Mesendoderm (in vitro differentiated cells): ENCODE measurements around the gene TECTB.

Experiments
- DNase-seq: peaks from one replicate; pipeline ENCODE4 v3.0.0; 2013
- H2AK5ac ChIP-seq: 2 replicates; pipeline ENCODE4 v1.6.1; 2013; ENCODE audit warnings: low read length, inconsistent platforms
- H2BK120ac ChIP-seq: 2 replicates; pipeline ENCODE4 v1.6.1; 2013; ENCODE audit warnings: low read depth, mild to moderate bottlenecking, low read length, moderate library complexity, mixed read lengths
- H2BK15ac ChIP-seq: replicated peaks from 2 replicates; pipeline ENCODE4 v1.6.1; 2013; ENCODE audit warnings: low read depth, mild to moderate bottlenecking, moderate library complexity
- H2BK5ac ChIP-seq: 2 replicates; pipeline ENCODE4 v1.6.1; 2013; ENCODE audit warnings: low read length, inconsistent platforms
- H3K18ac ChIP-seq: 2 replicates; pipeline ENCODE4 v1.6.1; 2013; ENCODE audit warnings: mild to moderate bottlenecking, low read length, mixed read lengths
- H3K23ac ChIP-seq: one replicate; pipeline ENCODE4 v1.6.1; 2013; ENCODE audit warnings: low read length
- H3K27ac ChIP-seq: 2 replicates; pipeline ENCODE4 v1.5.1; 2013; ENCODE audit warnings: low read depth, mild to moderate bottlenecking, inconsistent platforms, low read length, moderate library complexity
- H3K27me3 ChIP-seq: 2 replicates; pipeline ENCODE4 v1.6.1; 2013; ENCODE audit warnings: low read length, control low read depth, mild to moderate bottlenecking, inconsistent platforms; ENCODE audit not compliant: insufficient read depth, poor library complexity
- H3K36me3 ChIP-seq: 2 replicates; pipeline ENCODE4 v1.6.1; 2013; ENCODE audit warnings: low read length, inconsistent platforms; ENCODE audit not compliant: control insufficient read depth, insufficient read depth
- H3K4ac ChIP-seq: one replicate; pipeline ENCODE4 v1.6.1; 2013; ENCODE audit warnings: low read depth, mild to moderate bottlenecking, low read length, moderate library complexity
- H3K4me1 ChIP-seq: 2 replicates; pipeline ENCODE4 v1.6.1; 2013; ENCODE audit warnings: low read depth, low read length, inconsistent platforms; ENCODE audit not compliant: control insufficient read depth
- H3K4me2 ChIP-seq: 2 replicates; pipeline ENCODE4 v1.6.1; 2013; ENCODE audit warnings: low read length
- H3K4me3 ChIP-seq: 2 replicates; pipeline ENCODE4 v1.5.1; 2013; ENCODE audit warnings: mild to moderate bottlenecking, low read length
- H3K56ac ChIP-seq: one replicate; pipeline ENCODE4 v1.6.1; 2013; ENCODE audit warnings: low read length
- H3K79me1 ChIP-seq: 2 replicates; pipeline ENCODE4 v1.6.1; 2013; ENCODE audit warnings: low read length, inconsistent platforms
- H3K79me2 ChIP-seq: 2 replicates; pipeline ENCODE4 v1.6.1; 2013; ENCODE audit warnings: mild to moderate bottlenecking, low read length; ENCODE audit not compliant: control insufficient read depth, insufficient read depth
- H3K9ac ChIP-seq: 2 replicates; pipeline ENCODE4 v1.6.1; 2013; ENCODE audit warnings: low read length, inconsistent platforms
- H4K5ac ChIP-seq: one replicate; pipeline ENCODE4 v1.6.1; 2013; ENCODE audit warnings: low read length
- H4K8ac ChIP-seq: one replicate; pipeline ENCODE4 v1.6.1; 2013; ENCODE audit warnings: low read depth, mild to moderate bottlenecking, control low read depth, low read length, moderate library complexity
- WGBS: extraction: QIAGEN DNeasy Blood & Tissue Kit; methylation state at CpG from one replicate; pipeline ENCODE4 v1.1.7; 2013; ENCODE audit warnings: low lambda C conversion rate, missing lambda C conversion rate; ENCODE audit not compliant: insufficient coverage; ENCODE audit errors: extremely low coverage; 5-methylcytosine and 5-hydroxymethylcytosine counted together

The TECTB gene

DNA sequence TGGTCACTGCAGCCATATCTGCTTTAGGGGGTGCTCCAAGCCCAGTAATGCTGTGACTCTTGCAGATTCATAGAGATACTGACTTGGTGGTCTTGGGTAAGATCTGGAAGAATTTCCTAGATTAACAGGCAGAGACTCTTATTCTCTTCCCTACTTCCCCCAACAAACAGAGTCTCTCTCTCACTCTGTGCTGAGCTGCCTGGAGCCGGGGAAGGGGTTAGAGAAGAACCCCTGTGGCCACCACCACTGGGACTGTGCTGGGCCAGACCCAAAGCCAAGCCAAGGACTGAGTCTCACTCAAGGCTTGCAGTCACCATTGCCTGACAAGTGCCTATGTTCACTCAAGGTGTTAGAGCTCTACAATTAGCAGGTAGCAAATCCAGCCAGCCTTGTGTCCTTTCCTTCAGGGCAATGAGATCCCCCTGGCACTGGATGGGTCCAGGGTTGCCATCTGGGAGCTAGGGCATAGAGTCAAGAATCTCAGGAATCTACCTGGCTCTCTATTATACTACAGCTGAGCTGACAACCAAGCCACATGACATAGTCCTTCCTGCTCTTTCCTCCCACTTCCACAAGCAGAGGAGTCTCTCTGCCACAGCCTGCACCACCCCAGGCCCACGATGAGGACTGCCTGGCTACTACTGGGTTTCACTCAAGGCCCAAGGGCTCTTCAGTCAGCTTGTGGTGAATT lies 41.4 kb upstream of the TECTB start:
- WGBS = no CpG with 5 or more reads among the region's 2 CpGs
- Histone ChIP-seq H3K79me2 (no peaks in the 10 kb centered on the region), H3K56ac (no peak overlapping the region), H2BK5ac (no peak overlapping the region), H2BK120ac (no peak overlapping the region), H3K4ac (no peak overlapping the region), H3K23ac (no peak overlapping the region), H2BK15ac (no peak overlapping the region), H3K4me2 (no peak overlapping the region), H3K9ac (no peak overlapping the region), H4K8ac (no peak overlapping the region), H3K18ac (no peak overlapping the region), H4K5ac (no peak overlapping the region), H3K79me1 (no peaks in the 10 kb centered on the region), H3K4me3 (no peak overlapping the region), H3K27me3 (no peaks in the 10 kb centered on the region), H3K4me1 (no peaks in the 10 kb centered on the region), H3K36me3 (no peaks in the 10 kb centered on the region), H3K27ac (no peak overlapping the region), H2AK5ac (no peak overlapping the region)
- DNase-seq = no peak

DNA sequence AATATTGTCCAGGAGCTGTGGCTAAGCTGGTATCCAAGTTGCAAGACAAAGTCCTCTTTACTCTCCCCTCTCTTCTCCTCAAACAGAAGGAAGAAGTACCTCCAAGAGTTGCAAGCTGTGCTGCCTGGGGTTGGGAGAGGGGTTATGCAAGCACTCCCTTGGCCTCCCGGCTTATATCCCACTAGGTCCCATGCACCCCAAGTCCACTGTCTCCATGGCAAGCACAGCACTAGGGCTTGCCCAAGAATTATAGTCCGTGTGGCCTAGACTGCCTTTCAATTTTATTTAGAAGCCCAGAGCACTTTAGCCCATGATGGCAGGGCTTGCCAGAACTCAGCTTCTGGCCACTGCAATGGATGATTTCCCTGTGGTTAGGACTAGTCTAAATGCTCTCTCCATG lies 40.4 kb upstream of the TECTB start:
- Histone ChIP-seq H2AK5ac (no peak overlapping the region), H2BK5ac (no peak overlapping the region), H3K9ac (no peak overlapping the region), H3K4ac (no peak overlapping the region), H4K5ac (no peak overlapping the region), H3K27me3 (no peaks in the 10 kb centered on the region), H3K27ac (peak overlapping the region; percentile 22), H3K4me1 (no peaks in the 10 kb centered on the region), H3K4me3 (no peak overlapping the region), H3K79me1 (no peaks in the 10 kb centered on the region), H3K4me2 (no peak overlapping the region), H3K23ac (no peak overlapping the region), H3K36me3 (no peaks in the 10 kb centered on the region), H4K8ac (no peak overlapping the region), H3K79me2 (no peaks in the 10 kb centered on the region), H3K18ac (no peak overlapping the region), H2BK15ac (no peak overlapping the region), H3K56ac (no peak overlapping the region), H2BK120ac (no peak overlapping the region)
- no CpG with 5 or more reads among the region's 2 CpGs for WGBS
- DNase-seq = no peak

DNA sequence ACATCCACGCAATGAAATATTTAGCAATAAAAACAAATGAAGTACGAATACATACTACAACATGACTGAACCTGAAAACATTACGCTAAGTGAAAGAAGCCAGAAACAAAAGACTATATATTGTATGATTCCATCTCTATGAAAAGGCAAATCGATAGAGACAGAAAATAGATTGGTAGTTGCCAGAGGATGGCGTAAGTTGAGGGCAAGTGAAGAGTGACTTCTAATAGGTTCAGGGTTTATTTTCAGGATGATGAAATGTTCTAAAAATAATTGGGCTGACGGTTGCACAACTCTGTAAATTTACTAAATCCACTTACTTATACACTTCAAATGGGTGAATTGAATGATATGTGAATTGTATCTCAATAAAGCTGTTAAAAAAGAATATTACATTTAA lies 39.5 kb upstream of the TECTB start:
- Histone ChIP-seq H3K4me3 (no peak overlapping the region), H3K79me2 (no peaks in the 10 kb centered on the region), H3K23ac (no peak overlapping the region), H3K79me1 (no peaks in the 10 kb centered on the region), H2AK5ac (no peak overlapping the region), H4K8ac (no peak overlapping the region), H3K27ac (no peak overlapping the region), H3K4ac (no peak overlapping the region), H4K5ac (no peak overlapping the region), H2BK15ac (no peak overlapping the region), H3K18ac (no peak overlapping the region), H3K27me3 (no peaks in the 10 kb centered on the region), H3K4me1 (no peaks in the 10 kb centered on the region), H2BK120ac (no peak overlapping the region), H3K36me3 (no peaks in the 10 kb centered on the region), H3K9ac (no peak overlapping the region), H3K4me2 (no peak overlapping the region), H3K56ac (no peak overlapping the region), H2BK5ac (no peak overlapping the region)
- DNase-seq = no peak
- no CpG with 5 or more reads among the region's 6 CpGs for WGBS

DNA sequence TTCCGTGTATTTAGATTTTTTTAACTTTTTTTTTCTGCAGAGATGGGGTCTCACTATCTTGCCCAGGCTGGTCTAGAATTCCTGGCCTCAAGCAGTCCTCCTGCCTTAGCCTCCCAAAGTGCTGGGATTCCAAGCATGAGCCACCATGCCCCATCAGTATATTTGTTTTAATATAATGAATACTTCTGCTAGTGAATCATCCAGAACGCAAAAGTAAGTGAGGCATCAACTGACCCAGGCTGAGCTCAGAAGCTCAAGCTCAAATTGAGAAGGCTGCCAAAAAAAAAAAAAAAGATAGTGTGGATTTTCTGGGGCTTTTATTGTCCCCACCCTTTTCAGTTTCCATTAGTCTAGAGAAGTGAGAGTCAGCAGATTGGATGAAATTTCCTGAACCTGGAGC lies 39.0 kb upstream of the TECTB start:
- no peak overlapping the region for H3K56ac ChIP-seq
- H3K23ac ChIP-seq = no peak overlapping the region
- H3K4me1 ChIP-seq = no peaks in the 10 kb centered on the region
- no peak overlapping the region for H3K9ac ChIP-seq
- H3K36me3 ChIP-seq = no peaks in the 10 kb centered on the region
- no peak overlapping the region for H3K18ac ChIP-seq
- no peak for DNase-seq
- H4K5ac ChIP-seq = no peak overlapping the region
- no peak overlapping the region for H2BK5ac ChIP-seq
- H2BK15ac ChIP-seq = no peak overlapping the region
- H3K79me1 ChIP-seq = no peaks in the 10 kb centered on the region
- WGBS = no CpG with 5 or more reads among the region's 2 CpGs
- H3K79me2 ChIP-seq = no peaks in the 10 kb centered on the region
- H3K27ac ChIP-seq = no peak overlapping the region
- H3K27me3 ChIP-seq = no peaks in the 10 kb centered on the region
- H3K4me2 ChIP-seq = no peak overlapping the region
- H2AK5ac ChIP-seq = no peak overlapping the region
- no peak overlapping the region for H2BK120ac ChIP-seq
- H4K8ac ChIP-seq = no peak overlapping the region
- no peak overlapping the region for H3K4me3 ChIP-seq
- H3K4ac ChIP-seq = no peak overlapping the region

DNA sequence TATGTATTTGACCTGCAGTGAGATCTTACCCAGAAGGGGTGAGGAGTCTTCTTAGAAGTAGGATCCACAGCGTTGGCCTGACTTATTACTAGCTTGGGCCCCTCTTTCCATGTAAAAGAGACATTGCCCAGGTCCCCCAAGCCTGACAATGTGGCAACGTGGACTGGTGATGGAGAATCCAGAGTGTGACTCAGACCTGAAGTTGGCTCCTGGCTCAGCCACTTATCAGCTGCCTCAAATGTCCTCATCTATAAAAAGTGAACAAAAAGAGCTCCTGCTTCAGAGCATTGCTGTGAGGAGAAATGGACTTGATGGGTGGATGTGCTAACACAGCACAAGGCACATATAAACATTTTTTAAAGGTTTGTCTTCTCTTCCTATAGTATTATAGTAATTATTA lies 35.4 kb upstream of the TECTB start:
- Histone ChIP-seq H3K4me1 (no peaks in the 10 kb centered on the region), H2BK15ac (no peak overlapping the region), H3K4me2 (no peak overlapping the region), H3K36me3 (no peaks in the 10 kb centered on the region), H2BK120ac (no peak overlapping the region), H2AK5ac (no peak overlapping the region), H4K8ac (no peak overlapping the region), H4K5ac (no peak overlapping the region), H3K56ac (no peak overlapping the region), H3K27me3 (no peaks in the 10 kb centered on the region), H3K18ac (no peak overlapping the region), H2BK5ac (no peak overlapping the region), H3K23ac (no peak overlapping the region), H3K4me3 (no peak overlapping the region), H3K27ac (no peak overlapping the region), H3K79me2 (no peaks in the 10 kb centered on the region), H3K79me1 (no peaks in the 10 kb centered on the region), H3K4ac (no peak overlapping the region), H3K9ac (no peak overlapping the region)
- DNase-seq = no peak
- WGBS = no CpG with 5 or more reads among the region's 2 CpGs
